ENCODE data around the gene NMS. TPM values are rescaled to one million over a fixed set of nuclear protein-coding genes. Genes with fewer than 3 reads are reported as not detected.

Gene NMS
- total and polyA plus RNA-seq, 8 donors = not detected

DNA sequence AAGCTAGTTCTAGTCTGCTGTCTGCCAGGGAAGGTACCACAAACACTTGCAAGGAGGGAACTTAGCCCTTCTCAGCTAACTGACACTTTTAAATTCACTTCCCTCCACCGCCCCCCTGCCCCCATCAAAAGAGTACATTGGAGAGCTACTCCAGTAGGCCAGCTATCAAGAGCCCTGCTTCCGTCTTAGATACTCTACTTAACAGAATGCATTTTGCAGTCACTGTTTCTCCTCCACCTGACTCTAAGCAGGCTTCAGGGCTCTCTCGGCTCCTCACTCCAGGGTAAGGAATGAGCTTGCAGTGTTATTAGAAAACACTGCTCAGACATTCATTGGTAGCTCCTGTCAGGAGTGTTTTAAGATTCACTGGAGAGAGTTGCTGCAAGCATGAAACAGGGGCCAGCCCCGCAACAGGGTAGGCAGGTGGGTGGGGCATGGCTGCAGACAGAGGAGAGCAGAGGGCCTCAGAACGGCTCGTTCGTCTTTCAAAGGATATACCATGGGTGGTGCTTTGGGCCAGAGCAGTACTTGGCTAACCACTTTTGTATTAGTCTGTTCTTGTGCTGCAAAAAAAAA, 57.2 kb downstream of the NMS start:
- DNase-seq (peak in 1 of 4 donors; percentile 37), ATAC-seq (peak; percentile 84)
- Histone ChIP-seq H3K36me3 (no peaks in the 10 kb centered on the region), H3K9me3 (no peaks in the 10 kb centered on the region), H3K4me1 (no peaks in the 10 kb centered on the region), H3K4me3 (no peak overlapping the region), H3K27ac (no peak overlapping the region), H3K27me3 (no peaks in the 10 kb centered on the region)
- TF ChIP-seq CTCF (IDR thresholded peaks at IDR 0.05) = no peak
- intact Hi-C loops (cut with DNase I) = no loop called here

GRCh38 chr2:100529176-100529575, 58.9 kb downstream of the NMS start:
- no peak for ATAC-seq
- intact Hi-C loops (cut with DNase I) = no loop called here

DNA sequence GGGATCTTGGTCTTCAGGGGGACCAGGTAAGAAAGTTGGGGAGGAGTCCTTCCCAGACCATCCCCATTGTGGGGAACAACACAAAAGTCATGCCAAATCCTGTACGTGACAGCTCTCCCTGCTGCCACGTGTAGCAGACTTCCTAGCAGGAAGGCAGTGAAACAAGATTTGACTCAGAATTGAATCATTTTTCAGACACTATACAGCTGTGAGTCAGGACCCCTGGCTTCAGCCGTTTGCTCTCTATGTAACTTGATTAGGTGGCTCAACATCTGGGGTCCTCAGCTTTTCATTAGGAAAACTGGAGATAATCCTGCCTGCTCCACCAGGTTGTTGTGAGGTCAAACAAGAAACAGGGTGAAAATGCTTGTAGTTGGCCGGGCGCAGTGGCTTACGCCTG, 59.6 kb downstream of the NMS start:
- DNase-seq = no peak
- Histone ChIP-seq H3K4me3 (no peak overlapping the region), H3K4me1 (no peaks in the 10 kb centered on the region), H3K9me3 (no peaks in the 10 kb centered on the region), H3K27me3 (no peaks in the 10 kb centered on the region), H3K36me3 (no peaks in the 10 kb centered on the region), H3K27ac (no peak overlapping the region)
- TF ChIP-seq CTCF (IDR thresholded peaks at IDR 0.05) = no peak
- ATAC-seq = no peak
- intact Hi-C loops (cut with DNase I) = no loop called here

More at GRCh38 chr2:100529176-100529575, 58.9 kb downstream of the NMS start:
- H3K4me3 ChIP-seq = no peak overlapping the region
- no peak overlapping the region for H3K27ac ChIP-seq
- TF ChIP-seq CTCF (IDR thresholded peaks at IDR 0.05) = no peak
- no peaks in the 10 kb centered on the region for H3K27me3 ChIP-seq
- DNase-seq = no peak
- H3K36me3 ChIP-seq = no peaks in the 10 kb centered on the region
- H3K4me1 ChIP-seq = no peaks in the 10 kb centered on the region
- H3K9me3 ChIP-seq = no peaks in the 10 kb centered on the region

Other genes starting within 250 kb of the NMS start
- gene LONRF2, start 148.0 kb upstream of the NMS start, total RNA-seq = 1 to 10 TPM; 3.1 to 3.8 TPM
- 1 to 10 TPM; 2.5 to 4.6 (median 3.4) TPM for gene LONRF2, start 148.0 kb upstream of the NMS start, polyA plus RNA-seq (ENCODE audit: insufficient read length in 6 of 6)
- gene CHST10, start 52.8 kb upstream of the NMS start, total RNA-seq = 10 to 100 TPM in 1 of 2 donors, 1 to 10 TPM in 1; 7.3 to 11.9 TPM
- gene CHST10, start 52.8 kb upstream of the NMS start, polyA plus RNA-seq (ENCODE audit: insufficient read length in 6 of 6) = 10 to 100 TPM; 27.7 to 32.1 (median 29.8) TPM
- gene PDCL3, start 92.5 kb downstream of the NMS start, total RNA-seq = 10 to 100 TPM; 17.8 to 19.5 TPM
- gene PDCL3, start 92.5 kb downstream of the NMS start, polyA plus RNA-seq (ENCODE audit: insufficient read length in 6 of 6) = 10 to 100 TPM; 24.6 to 29.2 (median 28.1) TPM

All from left lung (tissue), 10 donors.